CD4-positive, alpha-beta T cell treated with Interleukin-15 for 4 hours (primary cell): ENCODE results near the gene MTMR12.
"Not testable (repeated sequence)": the region's sequence is repeated elsewhere in the genome, so short reads cannot be mapped to it uniquely, and the experiment has no call there.

ENCODE experiments used
- DNase-seq: peaks from one replicate; pipeline ENCODE4 v3.0.0-alpha.2; 2020; ENCODE audit warnings: low spot score

The MTMR12 gene

DNA sequence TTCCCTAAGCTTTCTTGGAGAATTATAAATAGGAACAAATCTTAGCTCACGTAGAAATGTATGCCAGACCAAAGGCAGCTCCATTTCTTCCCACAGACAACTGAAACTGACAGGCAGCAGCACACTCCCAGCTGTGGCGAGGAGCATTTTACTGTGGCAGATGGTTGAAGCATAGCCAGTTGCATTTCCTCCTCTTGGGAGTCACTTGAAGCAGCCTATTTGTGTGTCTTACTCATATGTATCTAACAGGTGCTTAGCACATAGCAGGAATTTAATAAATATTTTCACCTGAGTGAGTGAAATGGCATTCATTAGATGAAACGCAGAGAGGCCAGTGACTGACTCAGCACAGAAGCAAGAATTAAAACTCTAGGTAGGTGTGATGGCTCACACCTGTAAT, 12.3 kb upstream of the MTMR12 start:
- no peak for DNase-seq

DNA sequence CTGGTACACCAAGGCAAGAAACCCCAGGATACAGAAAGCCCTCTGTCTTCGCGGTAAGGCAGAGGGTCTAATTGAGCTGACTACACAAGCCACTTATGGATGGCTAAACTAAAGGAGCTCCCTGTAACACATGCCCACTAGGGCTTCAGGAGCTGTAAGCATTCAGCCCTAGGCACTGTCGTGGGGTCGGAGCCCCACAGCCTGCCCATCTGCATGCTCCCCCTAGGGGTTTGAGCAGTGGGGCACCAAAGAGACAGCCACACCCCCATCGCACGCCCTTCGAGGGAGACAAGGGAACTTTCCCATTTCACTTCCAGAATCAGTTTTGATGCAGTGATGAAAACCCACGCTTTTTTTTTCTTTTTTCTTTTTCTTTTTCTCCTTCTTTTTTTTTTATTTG, 11.0 kb upstream of the MTMR12 start:
- no peak for DNase-seq

DNA sequence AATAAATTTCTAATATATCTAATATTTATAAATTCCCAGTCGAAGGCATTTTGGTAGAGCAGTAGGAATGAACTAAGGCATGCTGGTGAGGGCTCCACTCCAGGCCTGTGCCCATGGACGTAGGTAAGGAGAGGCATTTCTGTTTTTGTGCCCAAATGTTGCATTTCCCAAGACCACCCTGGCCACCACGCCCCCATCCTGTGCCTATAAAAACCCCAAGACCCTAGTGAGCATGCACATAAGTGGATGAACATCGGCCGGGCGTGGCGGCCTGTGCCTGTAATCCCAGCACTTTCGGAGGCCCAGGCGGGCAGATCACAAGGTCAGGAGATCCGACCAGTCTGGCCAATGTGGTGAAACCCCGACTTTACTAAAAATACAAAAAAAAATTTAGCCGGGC, 10.1 kb upstream of the MTMR12 start:
- no peak for DNase-seq

GRCh38 chr5:32321787-32322186, 9.0 kb upstream of the MTMR12 start:
- not testable (repeated sequence) for DNase-seq

DNA sequence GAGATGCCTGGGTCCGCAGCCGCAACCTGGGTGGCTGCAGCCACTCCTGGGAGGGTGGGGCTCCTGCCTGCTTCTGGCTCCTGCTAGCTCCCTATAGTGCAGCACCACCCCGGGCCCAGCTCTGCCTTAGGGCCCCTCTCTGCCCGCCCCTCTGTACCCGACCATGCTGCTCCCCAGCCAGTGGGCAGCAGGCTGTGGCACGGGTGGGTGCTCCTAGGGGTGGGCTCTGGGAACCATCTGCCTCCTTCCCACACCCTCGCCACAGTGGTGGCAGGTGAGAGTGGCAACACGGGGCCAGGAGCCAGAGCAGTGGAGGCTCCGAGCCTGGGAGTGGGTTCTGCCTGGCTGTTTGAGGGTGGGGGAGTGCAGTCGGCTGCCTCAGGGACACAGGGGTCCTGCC, 7.8 kb upstream of the MTMR12 start:
- DNase-seq, result no peak

GRCh38 chr5:32319926-32320543, 7.3 kb upstream of the MTMR12 start:
- DNase-seq, result no peak

- DNase-seq, result no peak
These were observed 6.7 kb upstream of the MTMR12 start for GRCh38 chr5:32319392-32319791.

GRCh38 chr5:32317041-32317440, 4.3 kb upstream of the MTMR12 start:
- no peak for DNase-seq

DNA sequence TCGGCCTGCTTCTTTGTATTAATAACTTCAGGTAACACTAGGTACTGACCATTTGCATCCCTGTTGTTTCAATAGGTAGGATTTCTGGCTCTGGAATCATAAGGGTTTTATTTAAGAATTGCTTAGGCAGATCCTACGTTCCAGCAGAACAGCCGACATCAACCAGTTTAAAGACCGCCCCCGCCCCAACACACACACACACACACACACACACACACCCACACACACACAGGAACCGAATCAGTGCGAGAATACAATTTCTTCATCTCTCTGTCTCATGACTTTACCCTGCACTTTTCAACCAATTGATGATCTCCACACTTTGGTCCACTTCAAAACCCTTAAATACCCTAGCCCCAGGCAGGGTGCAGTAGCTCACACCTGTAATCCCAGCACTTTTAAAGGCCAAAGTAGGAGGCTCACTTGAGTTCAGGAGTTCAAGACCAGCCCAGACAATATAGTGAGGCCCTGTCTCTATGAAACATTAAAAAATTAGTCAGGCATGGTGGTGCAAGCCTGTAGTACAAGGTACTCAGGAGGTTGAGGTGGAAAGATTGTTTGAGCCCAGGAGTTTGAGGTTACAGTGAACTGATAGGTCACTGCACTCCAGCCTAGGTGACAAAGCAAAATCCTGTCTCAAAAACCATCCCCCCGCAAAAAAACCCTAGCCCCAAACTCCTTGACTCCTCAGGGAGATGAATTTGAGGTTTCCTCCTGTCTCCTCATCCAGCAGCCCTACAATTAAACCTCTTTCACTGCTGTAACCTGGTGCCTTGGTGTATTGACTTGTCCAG, 2.7 kb upstream of the MTMR12 start:
- DNase-seq, result no peak

GRCh38 chr5:32314658-32315057, 1.9 kb upstream of the MTMR12 start:
- DNase-seq, result no peak

DNA sequence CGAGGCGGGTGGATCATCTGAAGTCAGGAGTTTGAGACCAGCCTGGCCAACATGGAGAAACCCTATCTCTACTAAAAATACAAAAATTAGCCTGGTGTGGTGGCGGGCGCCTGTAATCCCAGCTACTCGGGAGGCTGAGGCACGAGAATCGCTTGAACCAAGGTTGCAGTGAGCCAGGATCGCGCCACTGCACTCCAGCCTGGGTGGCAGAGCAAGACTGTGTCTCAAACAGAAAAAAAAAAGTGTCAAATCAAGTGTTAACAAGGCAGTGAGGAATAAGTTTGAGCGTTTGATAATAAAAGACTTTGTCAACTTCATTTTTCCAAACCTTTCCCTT, 1.4 kb upstream of the MTMR12 start:
- DNase-seq, result not testable (repeated sequence)

DNA sequence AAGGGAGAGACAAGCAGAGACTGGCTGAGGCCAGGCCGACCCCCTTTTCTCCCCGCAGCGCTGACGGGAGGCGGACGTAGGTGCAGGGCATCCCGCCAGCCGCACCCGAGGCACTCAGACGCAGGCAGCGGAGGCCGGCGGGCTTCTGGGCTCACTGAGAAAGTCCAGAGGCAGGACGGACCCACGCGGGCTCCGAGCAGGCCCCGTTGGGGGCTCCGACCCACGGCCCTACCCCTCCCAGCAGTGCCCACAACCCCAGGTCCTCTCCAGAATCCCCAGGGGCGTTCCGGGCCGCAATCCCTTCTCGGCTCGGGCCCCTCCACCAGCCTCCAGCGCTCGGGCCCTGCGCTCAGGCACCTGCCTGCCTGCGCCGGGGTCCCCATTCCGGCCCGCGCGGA, 543 bp downstream of the MTMR12 start:
- peak; percentile 25 for DNase-seq

DNA sequence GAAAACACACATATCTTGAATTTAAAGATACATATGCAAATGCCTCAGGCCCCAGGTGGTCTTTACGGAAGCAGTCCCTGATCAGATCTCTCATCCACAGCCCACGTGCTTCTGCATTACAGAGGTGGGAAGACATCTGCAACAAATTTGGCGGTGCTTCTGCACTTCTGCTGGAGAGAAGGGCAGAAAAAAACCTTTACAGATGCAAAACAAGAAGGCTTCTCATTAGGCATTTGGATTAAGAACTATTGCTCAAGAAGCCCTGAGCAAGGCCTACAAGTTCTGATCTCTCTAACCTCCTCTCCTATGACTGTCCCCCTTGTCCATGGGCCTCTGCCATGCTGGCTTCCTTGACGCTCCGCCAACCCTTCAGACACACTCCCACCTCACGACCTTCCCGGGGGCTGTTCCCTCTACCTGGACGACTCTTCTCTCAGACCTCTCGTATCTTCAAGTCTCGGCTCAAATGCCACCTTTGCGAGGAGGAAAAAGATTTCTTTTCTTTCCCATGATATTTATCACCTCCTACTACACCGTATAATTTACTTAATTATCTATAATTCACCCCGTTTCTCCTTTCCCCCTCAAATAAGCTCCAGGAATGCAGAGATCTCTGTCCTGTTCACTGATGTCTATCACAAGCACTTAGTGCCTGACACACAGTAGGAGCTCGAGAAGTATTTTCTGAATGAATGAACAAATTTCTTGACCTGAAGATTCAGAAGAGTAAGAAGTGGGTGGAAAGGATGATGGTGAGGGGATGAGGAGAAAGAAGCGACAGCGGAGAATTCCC, 1.1 kb downstream of the MTMR12 start:
- no peak for DNase-seq

GRCh38 chr5:32309761-32310160, 3.0 kb downstream of the MTMR12 start:
- no peak for DNase-seq

DNA sequence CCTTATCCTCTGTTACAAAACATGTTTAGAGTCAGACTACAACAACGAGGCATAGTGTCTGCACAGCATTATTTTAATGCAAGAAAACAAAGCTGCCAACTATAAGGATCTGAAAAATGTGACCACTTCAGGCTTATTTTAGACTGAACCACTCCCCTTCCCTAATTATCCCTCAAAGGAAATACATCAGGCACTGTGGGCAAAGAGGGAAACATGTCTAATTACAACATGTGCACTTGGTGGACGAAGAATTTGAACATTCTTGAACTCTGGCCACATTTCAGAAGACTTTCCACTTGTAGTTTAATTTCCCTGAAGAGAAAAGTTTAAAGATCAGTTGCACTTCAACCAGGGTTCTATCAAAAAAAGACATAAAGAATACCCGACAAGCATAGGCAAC, 3.8 kb downstream of the MTMR12 start:
- no peak for DNase-seq

- DNase-seq, result no peak
These were observed 5.0 kb downstream of the MTMR12 start for GRCh38 chr5:32307769-32308194.

- DNase-seq, result no peak
These were observed 8.1 kb downstream of the MTMR12 start for GRCh38 chr5:32304622-32305021.

- DNase-seq, result no peak
These were observed 9.0 kb downstream of the MTMR12 start for GRCh38 chr5:32303755-32304120.

DNA sequence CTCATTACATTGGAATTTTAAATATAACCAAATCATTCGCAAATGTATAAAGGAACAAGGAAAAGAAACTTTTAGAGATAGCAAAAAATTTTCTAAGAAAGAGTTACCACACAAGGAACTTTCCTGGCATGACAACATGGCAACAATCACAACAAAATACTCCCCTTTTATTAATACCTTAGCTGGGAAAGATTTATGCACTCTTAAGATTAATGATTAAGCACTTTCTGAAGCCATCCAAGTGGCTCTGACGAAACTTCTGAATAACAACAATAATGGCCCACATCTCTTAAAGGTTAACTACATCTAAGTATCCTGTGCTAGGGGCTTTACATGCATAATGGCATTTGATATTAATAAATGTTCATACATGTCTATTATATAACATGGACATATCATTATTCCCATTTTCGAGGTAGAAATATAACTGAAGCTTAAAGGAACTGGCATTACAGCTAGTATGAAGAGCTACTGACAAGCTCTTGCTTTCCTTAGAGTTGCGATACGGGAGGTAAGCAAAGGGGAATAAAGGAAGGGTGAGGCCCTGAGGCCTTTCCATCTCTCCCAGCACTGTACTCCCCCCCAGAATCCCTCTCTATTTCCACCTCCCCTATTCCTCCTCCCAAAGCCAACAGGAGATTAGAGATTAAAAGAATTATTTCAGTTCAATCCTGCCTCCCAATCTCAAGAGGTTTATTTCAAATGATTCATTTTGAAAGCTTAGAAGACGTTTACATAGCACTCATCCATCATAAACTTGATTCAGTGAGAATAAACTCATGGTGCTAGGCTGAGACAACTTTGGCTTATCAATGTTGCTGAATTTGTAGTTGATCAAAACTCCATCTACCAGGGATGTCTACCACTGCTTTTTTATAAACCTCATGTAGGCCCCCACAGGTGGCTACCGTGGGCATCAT, 9.6 kb downstream of the MTMR12 start:
- no peak for DNase-seq

GRCh38 chr5:32301891-32302290, 10.8 kb downstream of the MTMR12 start:
- DNase-seq, result no peak

- no peak for DNase-seq
These were observed 13.6 kb downstream of the MTMR12 start for GRCh38 chr5:32299059-32299677.

DNA sequence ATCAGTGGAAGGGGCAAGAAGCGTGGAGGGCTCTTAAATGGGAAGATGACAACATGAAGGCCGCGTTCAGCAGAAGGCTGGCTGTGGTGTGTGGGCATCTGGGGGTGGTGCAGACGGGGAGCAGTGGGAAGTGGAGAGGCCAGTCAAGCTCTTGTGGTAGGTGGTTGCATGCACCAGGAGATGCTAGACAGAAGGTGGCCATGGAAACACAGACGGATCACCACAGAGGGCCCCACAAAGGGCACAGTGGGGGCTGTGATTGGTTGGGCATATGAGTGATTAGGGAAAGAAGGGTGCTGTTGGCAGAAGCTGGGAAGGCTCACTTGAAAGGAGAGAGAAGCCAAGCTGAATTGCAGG, 14.7 kb downstream of the MTMR12 start:
- DNase-seq, result no peak
